HG02943 (cell line): ENCODE data around the gene TMEM175.
"Not testable (repeated sequence)": the region's sequence is repeated elsewhere in the genome, so short reads cannot be mapped to it uniquely, and the experiment has no call there.

Source experiments
- ATAC-seq: cut with Tn5 transposase; IDR thresholded peaks from one replicate; pipeline ENCODE4 v1.9.1; 2021; ENCODE audit warnings: mild to moderate bottlenecking, low read depth, moderate library complexity; ENCODE audit not compliant: unreplicated experiment

Gene TMEM175

DNA sequence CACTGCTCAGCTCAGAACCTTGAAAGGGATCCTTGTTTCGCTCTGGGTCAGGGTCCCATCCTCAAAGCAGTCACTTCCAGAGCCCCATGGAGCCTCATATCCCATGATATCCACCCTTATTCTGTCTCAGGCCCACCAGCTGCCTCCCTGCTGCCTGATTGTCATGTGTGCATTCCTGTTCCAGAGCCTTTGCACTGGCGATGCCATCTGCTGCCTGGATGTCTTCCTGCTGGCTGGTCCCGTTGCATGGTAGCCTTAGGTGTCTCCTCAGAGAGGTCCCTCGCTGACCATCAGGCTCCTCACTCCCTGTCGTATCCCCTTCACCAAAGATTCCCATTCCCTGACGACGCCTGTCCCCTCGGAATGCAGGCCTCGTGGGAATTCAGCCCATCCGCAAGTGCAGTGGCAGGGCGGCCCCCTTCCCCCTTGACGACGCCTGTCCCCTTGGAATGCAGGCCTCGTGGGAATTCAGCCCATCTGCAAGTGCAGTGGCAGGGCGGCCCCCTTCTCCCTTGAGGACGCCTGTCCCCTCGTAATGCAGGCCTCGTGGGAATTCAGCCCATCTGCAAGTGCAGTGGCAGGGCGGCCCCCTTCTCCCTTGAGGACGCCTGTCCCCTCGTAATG, 67.1 kb downstream of the TMEM175 start:
- not testable (repeated sequence) for ATAC-seq

DNA sequence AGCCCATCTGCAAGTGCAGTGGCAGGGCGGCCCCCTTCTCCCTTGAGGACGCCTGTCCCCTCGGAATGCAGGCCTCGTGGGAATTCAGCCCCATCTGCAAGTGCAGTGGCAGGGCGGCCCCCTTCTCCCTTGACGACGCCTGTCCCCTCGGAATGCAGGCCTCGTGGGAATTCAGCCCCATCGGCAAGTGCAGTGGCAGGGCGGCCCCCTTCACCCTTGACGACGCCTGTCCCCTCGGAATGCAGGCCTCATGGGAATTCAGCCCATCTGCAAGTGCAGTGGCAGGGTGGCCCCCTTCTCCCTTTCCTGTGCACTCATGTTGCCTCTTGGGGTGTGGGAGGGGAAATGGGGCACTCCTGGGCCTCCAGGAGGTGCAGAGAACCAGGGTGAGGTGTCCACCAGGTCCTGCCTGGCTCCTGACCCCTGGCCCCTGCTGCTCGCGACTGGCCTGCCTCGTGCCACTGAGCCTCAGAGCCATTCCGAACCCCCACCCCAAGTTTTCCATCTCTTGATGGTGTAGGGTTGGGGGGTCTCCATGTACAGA, 67.7 kb downstream of the TMEM175 start:
- ATAC-seq: no peak

DNA sequence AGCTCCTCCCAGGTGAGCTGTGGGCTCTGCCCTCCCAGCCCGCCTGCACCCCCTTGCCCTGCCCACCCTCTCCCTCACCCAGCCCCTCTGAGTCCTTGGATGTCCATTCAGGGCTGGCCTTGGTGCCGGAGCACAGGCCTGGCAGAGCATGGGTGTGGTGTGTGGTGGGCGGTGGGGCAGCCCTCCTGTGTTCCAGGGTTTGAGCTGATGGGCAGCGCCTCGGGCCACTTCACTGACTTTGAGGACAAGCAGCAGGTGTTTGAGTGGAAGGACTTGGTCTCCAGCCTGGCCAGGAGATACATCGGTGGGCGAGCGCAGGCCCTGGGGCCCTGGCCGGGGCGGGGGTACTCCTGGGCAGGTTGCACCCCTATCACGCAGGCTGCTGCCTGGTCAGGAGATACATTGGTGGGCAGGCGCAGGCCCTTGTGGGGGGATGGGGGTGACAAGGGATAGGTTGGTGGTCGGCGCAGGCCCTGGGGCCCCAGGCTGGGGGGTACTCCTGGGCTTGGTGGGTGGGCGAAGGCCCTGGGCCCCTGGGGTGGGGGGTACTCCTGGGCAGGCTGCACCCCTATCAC, 68.5 kb downstream of the TMEM175 start:
- ATAC-seq: no peak

DNA sequence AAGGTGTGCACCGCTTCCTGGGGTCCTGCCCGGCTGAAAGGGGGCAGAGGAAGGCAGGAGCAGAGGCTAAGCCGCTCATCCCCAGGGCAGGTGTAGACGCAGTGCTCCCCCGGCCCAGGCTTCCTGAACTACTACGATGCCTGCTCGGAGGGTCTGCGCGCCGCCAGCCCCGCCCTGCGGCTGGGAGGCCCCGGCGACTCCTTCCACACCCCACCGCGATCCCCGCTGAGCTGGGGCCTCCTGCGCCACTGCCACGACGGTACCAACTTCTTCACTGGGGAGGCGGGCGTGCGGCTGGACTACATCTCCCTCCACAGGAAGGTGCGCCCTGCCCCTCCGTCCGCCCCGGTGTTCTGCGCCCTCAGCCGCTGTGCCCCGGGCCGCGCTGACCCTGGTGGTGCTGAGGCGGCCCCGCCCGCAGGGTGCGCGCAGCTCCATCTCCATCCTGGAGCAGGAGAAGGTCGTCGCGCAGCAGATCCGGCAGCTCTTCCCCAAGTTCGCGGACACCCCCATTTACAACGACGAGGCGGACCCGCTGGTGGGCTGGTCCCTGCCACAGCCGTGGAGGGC, 69.4 kb downstream of the TMEM175 start:
- ATAC-seq: no peak

DNA sequence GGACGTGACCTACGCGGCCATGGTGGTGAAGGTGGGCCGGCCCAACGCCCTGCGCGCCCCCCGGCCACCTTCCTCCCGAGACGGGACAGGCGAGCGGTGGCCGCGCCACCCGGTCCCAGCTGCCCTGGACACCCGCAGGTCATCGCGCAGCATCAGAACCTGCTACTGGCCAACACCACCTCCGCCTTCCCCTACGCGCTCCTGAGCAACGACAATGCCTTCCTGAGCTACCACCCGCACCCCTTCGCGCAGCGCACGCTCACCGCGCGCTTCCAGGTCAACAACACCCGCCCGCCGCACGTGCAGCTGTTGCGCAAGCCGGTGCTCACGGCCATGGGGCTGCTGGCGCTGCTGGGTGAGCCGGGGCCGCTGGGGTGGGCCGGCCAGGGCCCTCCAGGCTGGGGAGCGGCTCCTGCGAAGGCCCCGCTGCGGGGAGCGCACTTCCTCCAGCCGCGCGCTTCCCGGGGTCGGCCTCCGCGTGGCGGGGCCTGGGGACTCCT, 69.9 kb downstream of the TMEM175 start:
- no peak for ATAC-seq

DNA sequence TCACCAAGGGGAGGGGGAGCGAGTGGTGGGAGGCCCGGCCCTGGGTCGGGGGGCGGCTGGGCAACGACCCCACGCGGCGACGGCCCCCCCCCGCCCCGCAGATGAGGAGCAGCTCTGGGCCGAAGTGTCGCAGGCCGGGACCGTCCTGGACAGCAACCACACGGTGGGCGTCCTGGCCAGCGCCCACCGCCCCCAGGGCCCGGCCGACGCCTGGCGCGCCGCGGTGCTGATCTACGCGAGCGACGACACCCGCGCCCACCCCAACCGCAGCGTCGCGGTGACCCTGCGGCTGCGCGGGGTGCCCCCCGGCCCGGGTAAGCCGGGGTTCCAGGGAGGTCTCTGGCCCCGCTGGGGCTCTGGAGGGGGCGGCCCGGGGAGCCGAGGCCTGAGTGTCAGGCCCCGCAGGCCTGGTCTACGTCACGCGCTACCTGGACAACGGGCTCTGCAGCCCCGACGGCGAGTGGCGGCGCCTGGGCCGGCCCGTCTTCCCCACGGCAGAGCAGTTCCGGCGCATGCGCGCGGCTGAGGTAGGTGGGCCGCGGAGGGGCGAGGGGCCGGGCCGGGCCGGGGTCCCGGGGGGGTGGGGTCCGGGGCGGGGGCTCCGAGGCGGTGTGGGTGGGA, 70.5 kb downstream of the TMEM175 start:
- no peak for ATAC-seq

DNA sequence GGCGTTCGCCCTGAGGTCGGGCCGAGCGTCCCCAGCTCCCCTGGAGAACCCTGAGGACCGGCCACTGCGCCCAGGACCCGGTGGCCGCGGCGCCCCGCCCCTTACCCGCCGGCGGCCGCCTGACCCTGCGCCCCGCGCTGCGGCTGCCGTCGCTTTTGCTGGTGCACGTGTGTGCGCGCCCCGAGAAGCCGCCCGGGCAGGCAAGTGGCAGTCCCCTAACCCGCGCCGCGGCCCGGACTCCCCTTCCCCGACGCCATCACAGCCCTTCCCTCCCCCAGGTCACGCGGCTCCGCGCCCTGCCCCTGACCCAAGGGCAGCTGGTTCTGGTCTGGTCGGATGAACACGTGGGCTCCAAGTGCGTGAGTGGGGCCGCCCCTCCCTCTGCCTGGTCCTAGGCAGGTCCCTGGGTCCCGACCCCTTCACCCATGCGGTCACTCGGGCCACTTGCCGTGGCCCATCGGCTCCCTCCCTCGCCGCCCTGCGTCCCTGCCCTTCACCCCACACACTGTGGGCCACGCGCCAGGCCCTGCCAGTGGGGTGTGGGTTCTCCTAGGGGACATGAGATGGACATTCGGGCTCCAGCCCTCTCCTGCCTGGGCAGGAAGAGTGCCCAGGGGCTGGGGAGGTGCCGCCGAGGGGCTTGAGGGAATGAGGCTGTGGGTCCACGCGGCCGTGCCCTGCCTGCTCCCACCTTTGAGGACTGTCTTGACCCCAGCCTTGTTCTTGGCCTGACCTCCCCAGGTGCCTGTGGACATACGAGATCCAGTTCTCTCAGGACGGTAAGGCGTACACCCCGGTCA, 71.2 kb downstream of the TMEM175 start:
- ATAC-seq: no peak

DNA sequence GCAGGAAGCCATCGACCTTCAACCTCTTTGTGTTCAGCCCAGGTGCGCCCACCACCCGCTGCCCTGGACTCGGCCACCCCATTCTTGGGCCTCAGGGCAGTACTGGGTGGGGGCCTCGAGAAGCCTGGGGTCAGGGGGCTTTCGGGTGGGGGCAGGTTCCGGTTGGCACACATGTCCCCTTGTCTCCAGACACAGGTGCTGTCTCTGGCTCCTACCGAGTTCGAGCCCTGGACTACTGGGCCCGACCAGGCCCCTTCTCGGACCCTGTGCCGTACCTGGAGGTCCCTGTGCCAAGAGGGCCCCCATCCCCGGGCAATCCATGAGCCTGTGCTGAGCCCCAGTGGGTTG, 71.8 kb downstream of the TMEM175 start:
- ATAC-seq: no peak

DNA sequence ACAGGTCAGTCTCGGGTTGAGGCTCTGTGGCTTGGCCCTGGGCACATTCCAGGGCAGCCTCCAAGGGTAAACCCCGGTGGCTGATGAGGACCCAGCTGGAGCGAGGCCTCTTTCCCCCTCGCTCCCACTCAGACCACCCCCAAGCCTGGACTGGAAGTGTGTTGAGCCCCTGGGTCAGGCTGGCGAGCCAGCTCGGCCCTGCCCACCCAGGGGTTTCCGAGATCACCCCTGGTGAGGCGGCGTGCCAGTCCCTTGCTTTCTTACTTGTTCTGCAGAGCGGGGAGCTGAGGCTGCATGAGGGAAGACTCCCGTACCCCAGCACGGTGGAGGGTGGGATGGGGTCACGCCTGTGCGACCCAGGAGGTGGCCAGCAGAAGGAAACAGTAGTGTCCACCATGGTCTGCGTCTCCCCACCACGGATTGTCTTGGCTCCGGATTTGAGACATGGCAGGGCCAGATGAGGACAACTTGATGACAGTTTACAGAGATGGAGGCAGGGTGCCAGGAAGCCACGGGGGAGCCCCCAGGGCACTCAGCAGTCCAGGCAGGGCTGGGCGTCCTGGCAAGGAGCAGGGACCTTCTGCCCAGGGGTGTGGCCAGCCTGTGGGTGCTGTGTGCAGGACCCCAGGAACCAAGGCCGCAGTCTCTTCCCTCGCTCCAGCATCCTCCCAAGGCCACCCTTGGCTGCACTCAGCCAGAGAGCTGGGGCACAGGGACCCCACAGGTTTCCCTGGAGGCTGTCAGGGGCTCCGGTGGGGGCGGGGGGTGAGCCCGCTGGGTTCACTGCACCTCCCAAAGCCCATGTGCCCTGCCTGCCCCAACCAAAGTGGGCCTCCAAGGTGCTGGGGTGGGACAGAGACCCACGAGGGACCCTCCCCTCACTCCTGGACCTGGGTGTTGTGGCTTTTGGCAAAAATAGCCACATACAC, 72.6 kb downstream of the TMEM175 start:
- ATAC-seq: no peak

DNA sequence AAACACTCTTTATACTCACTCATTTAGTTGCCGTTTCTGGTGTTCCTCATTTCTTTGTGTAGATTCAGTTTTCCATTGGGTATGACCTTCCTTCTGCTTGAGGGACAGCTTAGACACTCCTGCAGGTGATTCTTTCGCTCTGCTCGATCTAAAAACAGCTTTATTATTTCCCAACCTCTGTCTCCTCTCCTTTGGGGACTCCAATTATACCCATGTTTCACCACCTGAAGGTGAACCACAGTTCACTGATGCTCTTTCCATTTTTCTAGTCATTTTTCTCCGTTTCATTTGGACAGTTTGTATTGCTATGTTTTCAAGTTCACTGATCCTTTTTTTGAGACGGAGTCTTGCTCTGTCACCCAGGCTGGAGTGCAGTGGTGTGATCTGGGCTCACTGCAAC, 74.6 kb downstream of the TMEM175 start:
- no peak for ATAC-seq
